Dermis blood vessel endothelial cell (primary cell): Measurements from ENCODE around the gene MMP23B. TPM values are rescaled to one million over a fixed set of nuclear protein-coding genes. Genes with fewer than 3 reads are reported as not detected.
"Not testable (repeated sequence)": the region's sequence is repeated elsewhere in the genome, so short reads cannot be mapped to it uniquely, and the experiment has no call there.

Experiments used
- DNase-seq: peaks from one replicate; pipeline ENCODE4 v3.0.0; 2010
- total RNA-seq: library from RNA; depleted of rRNA; stranded (reverse); fragments of >200 nt; gene quantifications from 2 replicates; pipeline ENCODE4 v1.2.3, GENCODE V29; 2014

MMP23B gene
- 0.42 TPM in 1 of 2 replicates, not detected in the other for total RNA-seq

DNA sequence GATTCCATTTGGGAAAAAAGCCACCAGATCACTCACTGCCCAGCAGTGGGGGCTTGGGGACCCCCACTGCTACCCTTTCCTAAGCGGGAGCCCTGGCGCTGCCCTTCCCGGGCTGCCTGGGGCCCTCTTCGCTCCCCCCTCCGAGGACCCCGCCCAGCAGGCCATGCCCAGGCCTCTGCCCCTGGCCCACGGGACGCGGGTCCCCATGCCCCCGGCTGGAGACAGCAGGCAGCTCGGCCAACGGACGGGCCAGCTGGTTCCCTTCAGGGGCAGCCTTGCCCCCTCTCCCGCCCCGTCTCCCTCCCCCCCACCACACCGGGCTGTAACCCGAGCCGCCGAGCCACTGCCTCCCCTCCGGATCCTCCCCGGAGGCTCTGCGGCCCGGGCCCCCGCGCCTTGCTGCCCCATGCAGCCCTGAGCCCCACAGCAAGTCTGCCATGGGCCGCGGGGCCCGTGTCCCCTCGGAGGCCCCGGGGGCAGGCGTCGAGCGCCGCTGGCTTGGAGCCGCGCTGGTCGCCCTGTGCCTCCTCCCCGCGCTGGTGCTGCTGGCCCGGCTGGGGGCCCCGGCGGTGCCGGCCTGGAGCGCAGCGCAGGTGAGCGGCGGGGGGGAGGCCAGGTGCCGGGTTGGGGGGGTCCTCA lies at the start of gene MMP23B:
Gene MMP23B, plus strand, starts transcription at position 392 of the 639 bp plus-strand sequence. Its CDS starts 46 bp downstream, at position 438.
- no peak for DNase-seq

- no peak for DNase-seq
Observed at GRCh38 chr1:1582585-1583346, 49.2 kb upstream of the MMP23B start.

DNA sequence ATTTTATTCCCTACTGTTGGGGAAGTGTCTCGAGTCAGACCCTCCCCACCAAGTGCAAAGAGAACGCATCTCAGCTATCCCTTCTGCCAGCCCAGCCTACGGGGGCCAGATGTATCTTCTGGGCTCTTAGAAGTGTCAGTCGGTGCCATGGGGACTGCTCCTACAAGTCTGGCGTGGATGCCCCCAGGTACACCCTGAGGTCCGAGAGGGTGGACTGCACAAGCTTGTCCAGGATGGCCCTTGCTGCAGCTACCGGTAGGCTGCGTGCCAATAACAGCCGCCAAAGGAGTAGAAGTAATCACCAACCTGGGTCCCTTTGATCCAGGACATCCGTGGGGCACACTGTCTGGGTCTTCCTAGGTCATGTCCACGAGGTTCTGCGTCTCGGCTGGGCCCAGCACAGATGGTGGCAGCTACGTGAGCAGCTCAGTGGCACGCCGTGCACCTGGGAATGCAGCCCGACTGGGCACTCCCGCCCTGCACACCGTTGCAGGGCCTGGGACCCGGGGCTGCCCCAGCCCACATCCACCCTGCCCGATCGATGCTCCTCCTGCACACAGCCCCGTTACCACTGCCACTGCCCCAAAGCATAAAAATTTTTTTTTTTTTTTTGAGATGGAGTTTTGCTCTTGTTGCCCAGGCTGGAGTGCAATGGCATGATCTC lies 48.5 kb upstream of the MMP23B start:
- no peak for DNase-seq

GRCh38 chr1:1591452-1591851 lies 40.5 kb upstream of the MMP23B start:
- DNase-seq: peak; percentile 23

- DNase-seq: no peak
Observed at GRCh38 chr1:1593834-1594601, 38.0 kb upstream of the MMP23B start.

GRCh38 chr1:1594602-1595260 lies 37.2 kb upstream of the MMP23B start:
- DNase-seq: no peak

- DNase-seq: not testable (repeated sequence)
Observed at GRCh38 chr1:1595341-1595740, 36.6 kb upstream of the MMP23B start.

DNA sequence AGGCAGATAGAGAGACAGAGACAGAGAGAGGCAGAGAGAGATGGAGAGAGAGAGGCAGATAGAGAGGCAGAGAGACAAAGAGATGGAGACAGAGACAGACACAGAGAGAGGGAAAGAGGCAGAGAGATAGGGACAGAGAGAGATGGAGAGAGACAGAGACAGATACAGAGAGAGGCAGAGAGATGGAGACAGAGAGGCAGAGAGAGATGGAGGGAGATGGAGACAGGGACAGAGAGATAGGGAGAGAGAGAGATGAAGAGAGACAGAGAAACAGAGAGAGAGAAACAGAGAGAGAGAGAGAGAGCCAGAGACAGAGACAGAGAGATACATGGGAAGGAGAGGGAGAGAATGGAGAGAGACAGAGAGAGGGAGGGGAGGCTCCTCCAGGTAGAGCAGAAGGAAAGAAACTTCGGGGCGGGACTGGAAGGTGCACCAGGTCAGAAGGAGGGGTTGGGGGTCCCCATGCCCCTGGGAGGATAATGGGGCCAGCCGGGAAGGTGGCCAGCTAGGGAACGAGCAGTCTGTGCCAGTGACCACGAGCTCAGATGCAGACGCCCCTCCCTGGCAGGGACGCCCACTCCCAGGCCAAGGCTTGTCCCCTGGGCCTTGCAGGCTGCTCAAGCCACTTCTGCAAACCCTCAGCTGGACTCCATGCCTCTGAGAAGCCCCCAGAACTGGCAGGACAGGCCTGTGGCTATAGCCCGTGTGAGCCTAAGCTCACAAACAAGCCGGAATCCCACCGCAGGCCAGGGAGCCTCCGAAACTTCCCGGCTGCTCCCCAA lies 35.3 kb upstream of the MMP23B start:
- DNase-seq: no peak

DNA sequence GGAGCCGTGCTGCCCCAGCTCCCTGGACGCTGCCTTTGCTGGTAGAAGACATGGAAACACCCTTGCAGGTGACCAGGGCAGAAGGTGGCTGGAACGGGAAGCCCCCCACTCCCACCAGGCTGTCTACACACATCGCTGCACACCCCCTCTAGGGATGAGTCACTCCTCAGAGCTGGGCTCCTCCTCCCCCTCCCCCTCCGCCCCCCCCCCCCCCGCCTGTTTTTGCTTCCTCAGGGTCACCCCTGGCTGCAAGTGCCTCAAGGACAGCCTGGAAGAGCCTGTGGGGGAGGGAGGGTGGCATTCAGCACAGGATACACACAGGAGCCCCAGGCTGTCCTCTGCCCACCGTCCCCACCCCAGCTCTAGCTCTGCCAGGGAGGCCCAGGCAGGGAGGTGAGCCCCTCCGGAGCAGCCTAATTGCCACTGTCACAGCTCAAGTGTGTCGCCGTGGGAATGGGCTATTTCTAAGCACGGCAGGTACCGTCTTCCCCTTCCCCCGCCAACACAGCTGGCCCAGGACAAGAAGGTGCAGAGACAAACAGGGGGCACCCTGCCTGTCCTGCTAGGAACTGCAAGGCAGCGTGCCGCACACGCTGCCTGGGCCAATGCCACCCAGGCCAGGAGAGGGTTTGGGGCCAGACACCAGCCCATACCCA lies 34.6 kb upstream of the MMP23B start:
- peak; percentile 47 for DNase-seq

- DNase-seq: no peak
Observed at GRCh38 chr1:1598051-1598719, 33.8 kb upstream of the MMP23B start.

GRCh38 chr1:1598720-1599029 lies 33.3 kb upstream of the MMP23B start:
- DNase-seq: no peak

DNA sequence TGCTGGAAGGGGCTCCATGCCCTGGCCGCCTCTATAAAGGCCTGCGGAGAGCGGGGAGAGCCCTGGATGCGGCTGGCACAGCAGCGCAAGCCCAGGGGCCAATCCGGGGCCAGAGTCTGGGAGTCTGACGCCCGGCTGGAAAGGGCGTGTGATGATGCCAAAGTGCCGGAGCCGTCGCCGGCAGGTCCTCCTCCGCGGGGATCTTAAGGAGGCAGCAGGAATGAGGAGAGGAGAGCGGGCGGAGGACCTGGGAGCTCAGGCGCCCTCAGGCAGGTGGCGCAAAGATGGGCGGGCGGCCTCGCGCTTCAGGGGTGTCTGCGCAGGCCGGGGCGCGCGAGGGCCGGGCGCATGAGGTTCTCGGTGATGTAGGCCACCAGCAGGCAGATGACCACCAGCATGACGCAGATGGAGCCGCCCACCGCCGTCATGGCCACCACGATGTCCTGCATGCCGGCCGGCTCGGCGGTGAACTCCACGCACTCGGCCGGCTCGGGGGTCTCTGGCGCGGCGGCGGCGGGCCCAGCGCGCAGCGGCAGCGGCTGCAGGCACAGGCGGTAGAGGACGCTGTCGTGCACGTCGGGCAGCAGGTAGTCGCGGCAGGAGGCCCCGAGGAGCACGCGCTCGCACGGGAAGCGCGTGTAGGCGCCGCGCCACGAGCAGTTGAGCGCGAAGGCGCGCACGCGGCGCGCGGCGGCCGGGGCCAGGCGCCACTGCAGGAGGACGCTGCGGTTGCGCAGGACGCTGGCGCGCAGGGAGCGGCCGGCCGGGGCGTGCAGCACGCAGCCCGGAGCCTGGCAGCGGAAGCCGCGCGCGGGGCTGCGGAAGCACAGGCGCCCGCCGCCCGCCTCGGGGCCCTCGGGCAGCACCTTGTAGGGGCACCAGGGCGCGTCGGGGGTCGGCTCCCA lies 32.7 kb upstream of the MMP23B start:
- DNase-seq: peak; percentile 47

GRCh38 chr1:1599935-1600860 lies 31.8 kb upstream of the MMP23B start, which contains the start of gene FNDC10:
FNDC10 (minus strand) TSS chr1:1600135; CDS start chr1:1600015, 120 bp downstream.
- DNase-seq: no peak

DNA sequence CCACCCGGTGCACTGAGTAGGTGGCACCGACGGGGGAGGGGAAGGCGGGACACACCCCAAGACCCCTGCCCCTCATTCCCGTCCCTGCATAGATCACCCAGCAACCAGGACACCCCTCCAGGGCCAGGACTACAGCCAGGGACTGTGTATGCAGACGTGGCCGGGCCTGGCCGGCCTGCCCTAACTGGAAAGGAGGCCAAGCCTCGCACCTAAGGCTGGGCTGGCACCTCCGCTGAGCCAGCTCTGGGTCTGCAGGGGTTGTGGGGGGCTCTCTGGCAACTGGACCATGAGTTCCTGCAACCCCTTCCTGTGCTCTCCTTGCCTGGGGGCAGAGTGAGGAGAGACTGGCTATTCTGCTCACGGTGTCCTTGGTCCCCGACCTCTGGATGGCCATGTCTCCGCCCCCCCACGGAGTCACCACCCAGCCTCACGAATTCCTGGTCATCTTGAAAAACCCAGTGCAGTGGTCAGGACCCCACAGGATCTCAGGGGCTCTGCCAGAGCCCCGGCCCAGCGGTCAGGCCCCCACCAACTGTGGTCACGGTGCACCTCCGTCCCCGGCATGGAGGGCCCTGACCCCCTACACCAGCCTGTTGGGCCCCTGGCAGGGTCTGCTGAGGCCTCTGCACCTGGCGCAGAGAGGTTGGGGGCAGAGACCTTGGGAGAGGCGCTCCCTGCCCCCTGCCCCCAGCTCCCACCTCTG lies 31.0 kb upstream of the MMP23B start:
- DNase-seq: no peak

DNA sequence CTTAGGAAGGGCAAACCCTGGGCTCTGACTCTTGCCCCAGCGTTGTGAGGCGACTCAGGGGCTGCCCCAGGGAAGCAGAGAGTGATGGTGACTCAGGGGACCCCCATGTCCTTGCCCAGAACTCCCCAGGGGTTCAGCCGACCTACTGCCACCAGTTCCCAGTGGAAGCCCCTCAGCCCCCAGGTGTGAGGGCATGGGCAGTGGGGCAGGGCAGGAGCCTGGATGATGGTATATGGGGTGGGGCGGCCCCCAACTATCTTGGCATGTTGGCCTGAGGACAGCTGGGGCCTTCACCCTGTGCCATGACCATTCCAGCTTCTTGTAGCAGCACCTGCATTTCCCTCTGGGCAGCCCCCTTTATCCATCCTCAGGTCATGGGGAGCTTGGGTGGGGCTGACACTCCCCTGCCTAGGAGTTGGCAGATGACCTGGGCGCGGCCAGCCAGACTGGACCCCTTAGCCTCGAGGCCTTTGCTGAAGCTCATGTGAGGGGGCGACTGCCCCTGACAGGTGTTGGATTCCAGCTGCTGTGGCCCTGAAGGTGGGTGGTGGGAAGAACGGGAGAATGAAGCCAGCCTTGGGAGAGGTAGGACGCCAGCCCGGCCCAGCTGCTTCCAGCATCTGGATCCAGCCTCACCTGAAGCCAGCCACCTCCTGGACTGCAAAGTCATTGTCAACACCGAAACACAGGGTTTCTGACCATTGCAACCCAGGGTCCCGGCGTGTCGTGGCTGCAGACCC lies 30.2 kb upstream of the MMP23B start:
- no peak for DNase-seq

- no peak for DNase-seq
Observed at GRCh38 chr1:1602304-1602967, 29.5 kb upstream of the MMP23B start.
